ENCODE results near the gene MROH2A.

Gene MROH2A

DNA sequence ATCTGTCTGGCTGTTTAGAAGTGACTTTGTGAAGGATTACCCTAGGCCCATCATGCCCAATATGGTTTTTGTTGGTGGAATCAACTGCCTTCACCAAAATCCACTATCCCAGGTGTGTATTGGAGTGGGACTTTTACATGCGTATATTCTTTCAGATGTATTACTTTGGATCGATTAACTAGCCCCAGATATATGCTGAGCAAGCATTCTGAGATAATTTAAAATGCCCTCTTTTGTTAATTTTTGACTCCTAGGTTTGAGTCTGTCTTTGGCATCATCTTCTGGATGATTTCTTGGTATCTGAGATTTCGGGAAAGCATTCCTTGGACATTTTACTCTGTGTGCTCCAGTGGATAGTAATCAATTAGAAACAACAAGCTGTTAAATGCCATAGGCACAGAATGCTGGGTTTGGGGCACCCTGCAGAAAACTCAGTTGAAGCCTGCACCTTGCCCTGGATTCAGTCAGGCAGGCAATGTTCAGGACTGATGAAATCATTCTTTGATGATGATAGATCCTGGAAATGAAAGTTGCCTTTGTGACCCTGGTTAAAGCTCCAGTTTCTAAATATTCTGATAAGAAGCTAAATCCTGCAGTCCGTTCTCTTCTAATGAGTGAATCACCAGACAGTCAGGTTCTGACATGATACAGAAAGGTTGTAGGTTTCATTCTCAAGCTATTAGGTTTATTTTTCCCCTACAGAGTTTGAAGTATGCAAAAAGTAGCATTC is 16.9 kb upstream of the MROH2A start:
- no peak for DNase-seq (ENCODE audit: low read depth in 2 of 2)

DNA sequence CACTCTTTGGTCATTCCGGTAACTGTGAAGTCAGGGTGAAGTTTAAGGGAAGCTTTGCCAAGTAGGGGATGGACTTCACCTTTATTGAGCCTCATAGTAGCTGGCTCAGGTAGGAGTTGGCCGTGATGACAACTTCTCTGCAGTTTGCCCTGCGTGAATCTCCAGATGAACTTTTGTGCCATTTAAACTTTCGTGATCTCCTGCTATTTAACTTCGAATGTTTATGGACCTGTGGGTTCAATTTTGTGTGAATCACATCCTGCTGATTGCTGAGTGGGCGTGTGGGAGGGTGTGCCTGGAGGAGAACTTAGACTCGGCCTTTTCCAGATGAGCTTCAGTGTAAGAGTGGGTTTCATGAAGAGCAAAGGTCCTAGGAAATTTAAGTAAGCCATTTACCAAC is 13.9 kb upstream of the MROH2A start:
- no peak for DNase-seq (ENCODE audit: low read depth in 2 of 2)

DNA sequence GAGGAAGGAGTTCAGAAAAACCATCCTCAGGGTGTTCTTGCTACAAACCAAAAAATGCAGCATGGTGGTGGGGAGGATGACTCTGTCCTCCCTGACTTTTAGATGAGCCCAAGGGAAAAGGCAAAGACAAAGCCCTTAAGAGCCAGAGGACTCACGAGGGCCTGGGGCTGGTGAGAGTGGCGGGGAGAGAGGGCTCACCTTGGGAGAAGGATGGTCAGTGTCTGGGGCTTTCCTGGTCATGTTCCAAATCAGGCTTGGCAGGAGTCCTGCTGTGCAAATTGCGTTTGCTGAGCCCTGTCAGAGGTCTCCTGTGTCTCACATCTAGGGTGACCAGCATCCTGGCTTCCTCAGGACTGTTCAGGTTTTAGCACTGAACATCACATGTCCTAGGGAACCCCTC is 13.4 kb upstream of the MROH2A start:
- no peak for DNase-seq (ENCODE audit: low read depth in 2 of 2)

DNA sequence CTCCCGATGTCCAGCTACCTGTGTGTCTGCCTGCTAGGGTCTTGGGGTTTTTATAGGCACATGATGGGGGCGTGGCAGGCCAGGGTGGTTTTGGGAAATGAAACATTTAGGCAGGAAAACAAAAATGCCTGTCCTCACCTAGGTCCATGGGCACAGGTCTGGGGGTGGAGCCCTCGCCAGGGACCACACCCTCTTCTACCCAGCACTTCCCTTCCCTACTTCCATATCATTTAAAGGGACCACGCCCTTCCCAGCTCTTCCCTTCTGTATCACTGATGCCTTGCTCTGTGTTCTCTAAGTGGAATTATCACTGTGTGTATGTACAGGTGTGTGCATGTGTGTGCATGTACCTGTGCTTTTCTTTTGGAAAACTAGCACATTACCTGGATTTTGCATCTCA is 11.7 kb upstream of the MROH2A start:
- no peak for DNase-seq (ENCODE audit: low read depth in 2 of 2)

DNA sequence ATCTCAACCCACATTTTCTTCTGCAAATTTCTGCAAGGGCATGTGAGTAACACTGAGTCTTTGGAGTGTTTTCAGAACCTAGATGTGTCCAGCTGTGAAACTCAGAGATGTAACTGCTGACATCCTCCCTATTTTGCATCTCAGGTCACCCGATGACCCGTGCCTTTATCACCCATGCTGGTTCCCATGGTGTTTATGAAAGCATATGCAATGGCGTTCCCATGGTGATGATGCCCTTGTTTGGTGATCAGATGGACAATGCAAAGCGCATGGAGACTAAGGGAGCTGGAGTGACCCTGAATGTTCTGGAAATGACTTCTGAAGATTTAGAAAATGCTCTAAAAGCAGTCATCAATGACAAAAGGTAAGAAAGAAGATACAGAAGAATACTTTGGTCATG is 10.1 kb upstream of the MROH2A start:
- no peak for DNase-seq (ENCODE audit: low read depth in 2 of 2)

DNA sequence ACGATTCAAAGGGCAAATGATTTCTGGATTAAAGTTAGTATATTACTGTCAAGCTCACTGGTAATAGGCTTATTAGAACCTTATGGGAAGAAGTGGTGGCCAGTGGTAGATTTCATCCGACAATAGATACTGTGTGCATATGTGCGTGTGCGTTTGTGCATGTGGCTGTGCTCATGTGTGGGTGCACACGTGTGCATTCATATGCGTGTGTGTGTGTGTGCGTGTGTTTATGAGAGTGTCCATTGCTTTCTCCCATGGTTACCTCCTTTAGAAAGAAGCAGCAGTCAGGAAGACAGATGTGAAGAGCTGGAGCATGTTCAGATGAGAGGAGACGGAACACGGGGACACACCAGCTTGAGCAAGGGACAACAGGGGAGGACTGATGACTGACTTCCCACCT is 8.9 kb upstream of the MROH2A start:
- no peak for DNase-seq (ENCODE audit: low read depth in 2 of 2)

DNA sequence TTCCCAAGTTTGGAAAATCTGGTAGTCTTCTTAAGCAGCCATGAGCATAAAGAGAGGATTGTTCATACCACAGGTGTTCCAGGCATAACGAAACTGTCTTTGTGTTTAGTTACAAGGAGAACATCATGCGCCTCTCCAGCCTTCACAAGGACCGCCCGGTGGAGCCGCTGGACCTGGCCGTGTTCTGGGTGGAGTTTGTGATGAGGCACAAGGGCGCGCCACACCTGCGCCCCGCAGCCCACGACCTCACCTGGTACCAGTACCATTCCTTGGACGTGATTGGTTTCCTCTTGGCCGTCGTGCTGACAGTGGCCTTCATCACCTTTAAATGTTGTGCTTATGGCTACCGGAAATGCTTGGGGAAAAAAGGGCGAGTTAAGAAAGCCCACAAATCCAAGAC is 6.0 kb upstream of the MROH2A start:
- DNase-seq (ENCODE audit: low read depth in 2 of 2) = no peak

DNA sequence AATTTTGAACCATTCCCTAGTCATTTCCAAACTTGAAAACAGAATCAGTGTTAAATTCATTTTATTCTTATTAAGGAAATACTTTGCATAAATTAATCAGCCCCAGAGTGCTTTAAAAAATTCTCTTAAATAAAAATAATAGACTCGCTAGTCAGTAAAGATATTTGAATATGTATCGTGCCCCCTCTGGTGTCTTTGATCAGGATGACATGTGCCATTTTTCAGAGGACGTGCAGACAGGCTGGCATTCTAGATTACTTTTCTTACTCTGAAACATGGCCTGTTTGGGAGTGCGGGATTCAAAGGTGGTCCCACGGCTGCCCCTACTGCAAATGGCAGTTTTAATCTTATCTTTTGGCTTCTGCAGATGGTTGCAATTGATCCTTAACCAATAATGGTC is 5.5 kb upstream of the MROH2A start:
- no peak for DNase-seq (ENCODE audit: low read depth in 2 of 2)

DNA sequence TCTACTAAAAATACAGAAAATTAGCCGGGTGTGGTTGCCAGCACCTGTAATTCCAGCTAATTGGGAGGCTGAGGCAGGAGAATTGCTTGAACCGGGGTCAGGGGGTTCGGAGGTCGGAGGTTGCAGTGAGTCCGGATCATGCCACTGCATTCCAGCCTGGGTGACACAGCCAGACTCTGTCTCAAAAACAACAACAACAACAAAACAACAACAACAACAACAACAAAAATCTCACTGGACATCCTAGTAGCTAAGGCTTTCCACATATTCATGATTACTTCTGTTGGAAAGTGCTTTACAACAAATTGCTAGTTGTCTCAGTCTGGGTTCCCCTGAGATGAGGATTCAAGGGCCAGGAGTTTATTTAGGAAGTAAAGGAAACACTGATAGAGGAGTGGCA is 4.3 kb upstream of the MROH2A start:
- no peak for DNase-seq (ENCODE audit: low read depth in 2 of 2)

DNA sequence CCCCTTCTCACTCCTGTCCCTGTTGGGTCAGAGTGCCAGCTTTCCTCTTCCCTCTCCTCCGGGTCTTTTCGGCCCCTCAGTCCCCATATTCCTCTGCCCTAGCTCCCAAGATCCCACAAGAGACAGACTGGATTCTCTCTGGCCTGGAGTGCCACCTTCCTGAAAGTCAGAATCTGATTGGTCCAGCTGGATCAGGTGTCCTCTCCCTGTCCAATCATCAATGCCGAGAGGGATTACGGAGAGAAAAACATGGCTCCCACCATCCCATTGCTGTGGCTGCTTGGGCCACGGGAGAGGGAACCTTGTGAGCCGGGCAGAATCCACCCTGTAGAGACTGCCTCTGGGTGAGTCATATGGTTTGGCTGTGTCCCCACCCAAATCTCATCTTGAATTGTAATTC is 2.7 kb upstream of the MROH2A start:
- DNase-seq (ENCODE audit: low read depth in 2 of 2) = no peak

DNA sequence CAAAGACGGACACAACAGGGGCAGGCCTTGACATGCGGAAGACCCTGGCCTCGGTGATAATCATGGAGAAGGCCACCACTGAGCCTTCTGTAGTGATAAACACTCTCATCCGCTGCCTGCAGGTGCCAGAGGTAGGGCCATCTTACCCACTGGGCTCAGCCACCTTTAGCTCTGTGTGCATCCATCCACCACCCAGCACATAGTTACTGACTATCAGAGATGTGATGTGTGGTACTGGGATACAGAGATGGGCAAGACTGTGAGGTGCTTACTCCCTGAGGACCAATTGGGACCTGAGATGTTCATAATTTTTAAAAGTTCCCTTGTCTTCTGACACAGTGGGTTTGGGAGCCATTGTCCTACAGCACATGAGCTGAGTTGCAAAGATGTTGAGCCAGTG is 1.6 kb downstream of the MROH2A start:
- DNase-seq (ENCODE audit: low read depth in 2 of 2) = no peak

DNA sequence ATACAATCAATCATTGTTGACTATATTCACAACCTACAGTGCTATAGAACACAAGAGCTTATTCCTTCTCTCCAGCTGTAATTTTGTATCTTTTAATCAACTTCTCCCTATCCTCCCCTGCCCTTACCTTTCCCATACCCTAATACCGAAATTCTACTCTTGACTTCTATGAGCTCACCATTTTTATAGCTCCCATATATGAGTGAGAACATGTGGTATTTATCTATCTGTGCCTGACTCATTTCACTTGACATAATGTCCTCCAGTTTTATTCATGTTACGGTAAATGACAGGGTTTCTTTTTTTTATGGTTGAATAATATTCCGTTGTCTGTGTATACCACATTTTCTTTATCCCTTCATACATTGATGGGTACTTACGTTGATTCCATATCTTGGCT is 2.6 kb downstream of the MROH2A start:
- no peak for DNase-seq (ENCODE audit: low read depth in 2 of 2)

DNA sequence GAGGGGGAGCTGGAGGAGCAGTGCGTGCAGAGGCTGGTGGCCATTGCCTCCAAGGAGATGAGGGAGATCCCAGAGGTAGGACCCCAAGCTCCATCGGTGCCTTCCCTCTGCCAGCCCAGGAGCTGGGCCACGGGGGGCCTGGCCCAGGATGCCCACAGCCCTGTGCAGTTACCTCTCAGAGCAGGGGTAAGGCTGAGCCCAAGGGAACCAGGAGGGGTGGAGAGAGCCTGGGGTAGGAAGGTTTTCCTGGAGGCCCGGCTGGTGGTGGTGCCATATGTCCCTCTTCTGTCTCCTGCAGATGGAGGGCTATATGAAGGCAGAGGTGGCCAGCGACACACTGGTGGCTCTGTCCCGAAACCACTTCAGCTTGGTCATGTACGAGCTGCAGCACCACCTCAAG is 11.4 kb downstream of the MROH2A start:
- no peak for DNase-seq (ENCODE audit: low read depth in 2 of 2)

DNA sequence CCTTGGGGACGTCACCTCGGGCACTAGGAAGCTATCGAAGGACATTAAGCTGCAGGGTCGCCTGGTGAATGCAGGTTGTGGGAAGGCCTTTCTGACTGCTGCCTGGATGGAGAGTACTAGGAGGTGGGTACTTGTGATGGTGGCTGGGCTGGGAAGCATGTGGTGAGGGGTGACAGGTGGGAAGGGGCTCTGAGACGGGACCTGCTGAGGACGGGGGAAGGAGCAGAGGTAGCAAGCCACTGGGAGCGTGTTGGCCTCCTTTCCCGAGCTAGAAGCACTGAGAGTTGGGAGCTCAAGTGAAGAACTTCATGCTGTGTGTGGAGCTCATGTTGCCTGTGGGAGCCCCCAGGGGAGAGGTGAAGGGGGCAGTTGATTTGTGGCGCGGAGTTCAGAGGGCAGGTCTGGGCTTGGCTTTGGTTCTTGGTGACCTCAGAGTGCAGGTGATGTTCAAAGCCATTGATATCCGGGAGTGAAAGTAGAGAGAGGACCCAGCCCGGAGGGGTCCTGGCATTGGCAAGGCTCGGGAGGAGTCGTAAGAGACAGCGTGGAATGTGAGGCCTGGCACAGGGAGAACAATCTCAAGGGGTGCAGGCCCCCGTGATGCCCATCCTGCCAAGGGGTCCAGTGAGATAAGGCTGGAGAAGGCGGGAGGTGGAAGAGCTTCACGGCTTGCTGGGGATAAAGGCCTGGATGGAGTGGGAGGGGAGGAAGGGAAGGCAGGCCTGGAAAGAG is 13.2 kb downstream of the MROH2A start:
- DNase-seq (ENCODE audit: low read depth in 2 of 2) = no peak

DNA sequence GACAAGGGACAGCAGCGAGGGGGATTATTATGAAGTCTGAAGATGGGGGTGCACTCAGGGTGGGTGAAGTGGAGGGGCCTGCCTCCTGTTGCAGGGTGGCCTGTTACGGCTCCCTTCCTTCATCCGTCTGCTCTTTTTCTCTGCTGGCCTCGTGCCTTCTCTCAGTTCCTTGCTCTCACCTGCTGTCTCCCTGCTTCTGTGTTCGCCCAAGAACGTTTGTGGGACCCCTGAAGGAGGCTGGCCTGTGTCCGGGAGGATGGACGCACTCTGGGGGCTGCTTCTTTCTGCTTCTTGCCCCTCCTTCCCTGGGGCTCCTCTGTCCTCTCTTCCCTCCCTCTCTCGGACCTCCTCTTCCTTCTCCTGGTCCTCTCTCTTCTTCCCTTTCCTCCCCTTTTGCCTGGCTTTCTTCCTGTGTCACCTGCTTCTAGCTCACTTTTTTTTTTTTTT is 13.8 kb downstream of the MROH2A start:
- DNase-seq (ENCODE audit: low read depth in 2 of 2) = no peak

DNA sequence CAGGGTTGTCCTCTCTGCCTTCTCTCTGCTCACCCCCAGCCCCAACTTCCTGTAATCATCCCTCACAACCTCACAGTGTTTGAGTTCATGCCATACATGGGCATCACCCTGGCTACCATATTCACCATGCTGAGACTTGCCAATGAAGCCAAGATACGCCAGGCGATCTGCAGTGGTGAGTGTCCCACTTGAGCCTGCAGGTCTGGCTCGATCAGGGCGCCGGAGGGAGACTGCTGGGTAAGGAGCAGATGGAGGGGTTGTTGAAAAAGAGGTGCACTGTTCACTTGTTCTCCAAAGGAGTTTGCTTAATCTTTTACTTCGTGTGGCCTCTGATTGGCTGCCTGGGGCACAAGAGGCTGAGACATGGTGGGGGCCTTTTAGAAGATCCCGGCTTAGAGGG is 14.6 kb downstream of the MROH2A start:
- no peak for DNase-seq (ENCODE audit: low read depth in 2 of 2)

DNA sequence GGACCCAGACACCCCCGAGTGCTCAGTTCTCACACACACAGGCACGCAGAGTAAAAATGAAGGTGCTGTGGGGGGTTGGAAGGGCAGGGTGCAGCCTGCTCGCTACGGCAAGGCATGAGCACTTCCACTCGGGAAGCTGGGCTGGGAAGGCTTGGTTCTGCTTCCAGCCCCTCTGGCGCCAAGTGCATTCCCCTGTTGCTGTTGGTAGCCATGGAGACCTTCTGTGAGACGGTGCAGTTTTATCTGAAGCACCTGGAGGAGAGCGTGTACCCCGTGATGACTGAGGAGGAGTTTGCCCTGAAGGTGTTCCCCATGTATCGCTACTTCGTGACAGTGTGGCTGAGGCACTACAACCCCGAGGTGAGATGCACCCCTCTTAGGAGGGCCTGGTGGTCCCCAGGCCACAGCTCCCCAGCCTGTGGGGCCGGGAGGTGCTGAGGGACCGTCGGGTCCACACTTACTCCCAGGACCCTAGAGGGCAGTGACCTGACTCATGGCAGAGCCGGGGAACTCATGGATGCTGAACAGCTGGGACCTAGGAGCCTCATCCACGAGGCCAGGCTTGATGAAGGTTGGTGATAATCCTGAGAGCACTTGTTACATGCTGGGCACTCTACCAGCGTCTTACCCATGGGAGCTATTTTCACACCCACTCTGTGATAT is 15.5 kb downstream of the MROH2A start:
- no peak for DNase-seq (ENCODE audit: low read depth in 2 of 2)

DNA sequence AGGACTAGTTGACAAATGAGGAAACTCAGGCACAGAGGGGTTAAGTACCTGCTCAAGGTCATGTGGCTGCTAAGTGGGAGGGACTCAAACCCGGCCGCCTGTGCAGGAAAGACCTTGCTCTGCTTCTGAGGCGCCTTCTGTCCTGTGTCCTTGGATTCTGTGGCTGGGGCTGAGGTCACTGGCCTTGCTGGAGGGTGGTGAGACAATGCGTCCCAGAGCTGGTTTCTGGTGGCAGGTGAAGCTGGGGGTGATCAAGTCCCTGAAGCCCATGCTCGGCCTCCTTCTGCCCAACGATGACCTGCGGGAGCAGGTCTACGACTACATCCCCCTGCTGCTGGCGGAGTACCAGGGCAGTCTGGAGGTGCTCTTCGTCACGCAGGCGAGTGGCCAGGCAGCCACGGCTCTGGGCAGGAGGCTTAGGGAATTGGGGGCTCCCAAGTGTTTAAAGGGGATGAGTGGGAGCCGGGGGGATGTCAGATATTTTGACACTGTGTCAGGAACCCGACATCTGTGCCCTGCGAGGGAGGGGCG is 16.1 kb downstream of the MROH2A start:
- DNase-seq (ENCODE audit: low read depth in 2 of 2) = no peak

DNA sequence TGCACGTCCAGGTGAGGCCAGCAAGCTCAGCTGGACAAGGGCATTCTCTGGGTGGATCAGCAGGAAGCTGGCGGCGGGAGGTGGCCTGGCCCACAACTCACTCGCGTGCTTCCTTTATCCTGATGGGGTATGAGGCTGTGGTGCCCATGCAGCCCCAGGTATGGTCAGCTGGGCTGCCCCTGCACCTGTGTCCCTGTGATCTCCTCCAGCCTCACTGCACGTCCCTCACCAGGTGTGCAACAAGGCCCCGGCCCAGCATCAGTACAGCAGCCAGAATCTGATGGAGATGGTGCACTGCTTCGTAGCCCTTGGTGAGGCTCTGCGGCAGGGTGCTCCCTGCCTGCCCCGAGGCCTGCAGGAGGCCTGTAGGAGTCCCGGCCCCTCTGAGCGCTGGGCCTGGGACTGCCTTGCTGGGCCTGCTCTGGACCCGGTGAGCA is 17.6 kb downstream of the MROH2A start:
- no peak for DNase-seq (ENCODE audit: low read depth in 2 of 2)

DNA sequence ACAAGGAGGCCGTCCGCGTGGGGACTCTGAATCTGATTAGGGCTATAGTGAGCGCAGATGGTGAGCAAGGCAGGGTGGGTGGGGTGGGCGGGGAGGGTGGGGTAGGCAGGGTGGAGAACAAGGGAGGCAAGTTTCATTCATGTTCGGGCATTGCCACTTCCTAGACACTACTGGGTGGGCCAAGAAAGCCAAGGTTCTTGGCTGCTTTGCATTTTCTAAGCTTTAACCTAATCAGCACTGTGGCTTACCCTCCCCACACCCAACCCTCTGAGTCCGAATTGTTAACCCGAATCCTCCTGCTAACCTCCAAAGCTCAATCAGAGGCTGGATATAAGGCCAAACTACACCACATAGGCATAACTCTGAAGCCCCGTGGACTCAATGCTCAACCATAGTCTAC is 18.1 kb downstream of the MROH2A start:
- no peak for DNase-seq (ENCODE audit: low read depth in 2 of 2)

DNA sequence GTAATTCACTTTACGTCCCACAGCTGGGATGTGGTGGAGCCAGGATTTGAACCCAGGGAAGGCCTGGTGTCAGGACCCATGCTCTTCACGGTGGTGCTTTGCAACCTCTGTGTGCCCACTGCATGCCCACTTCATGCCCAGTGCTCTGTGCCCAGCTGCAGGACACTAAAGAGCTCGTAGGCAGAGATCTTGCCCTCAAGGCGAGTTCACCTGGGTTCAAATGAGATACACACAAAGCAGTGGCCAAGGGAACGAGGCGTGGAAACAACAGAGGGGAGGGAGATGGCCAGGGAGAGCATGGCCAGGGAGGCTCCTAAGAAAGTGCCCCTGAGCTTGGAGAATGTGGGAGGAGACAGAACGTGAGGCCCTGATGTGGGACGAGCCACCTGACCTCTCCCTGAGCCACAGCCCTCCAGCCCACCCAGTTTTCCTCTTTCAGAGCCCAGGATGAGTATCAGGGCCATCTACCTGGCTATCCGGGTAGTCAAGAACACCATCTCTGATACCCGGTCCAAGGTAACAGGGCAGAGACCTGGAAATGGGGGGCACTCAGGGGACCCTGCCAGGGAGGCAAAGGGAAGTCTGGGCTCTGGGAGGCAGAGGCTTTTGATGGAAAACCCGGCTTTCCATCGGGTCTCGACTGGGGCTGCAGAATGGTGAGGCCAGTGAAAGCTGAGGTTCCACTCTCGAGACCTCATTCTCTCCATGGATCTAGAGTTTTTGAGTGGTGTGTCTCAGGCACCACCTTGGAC is 20.4 kb downstream of the MROH2A start:
- DNase-seq (ENCODE audit: low read depth in 2 of 2) = no peak

DNA sequence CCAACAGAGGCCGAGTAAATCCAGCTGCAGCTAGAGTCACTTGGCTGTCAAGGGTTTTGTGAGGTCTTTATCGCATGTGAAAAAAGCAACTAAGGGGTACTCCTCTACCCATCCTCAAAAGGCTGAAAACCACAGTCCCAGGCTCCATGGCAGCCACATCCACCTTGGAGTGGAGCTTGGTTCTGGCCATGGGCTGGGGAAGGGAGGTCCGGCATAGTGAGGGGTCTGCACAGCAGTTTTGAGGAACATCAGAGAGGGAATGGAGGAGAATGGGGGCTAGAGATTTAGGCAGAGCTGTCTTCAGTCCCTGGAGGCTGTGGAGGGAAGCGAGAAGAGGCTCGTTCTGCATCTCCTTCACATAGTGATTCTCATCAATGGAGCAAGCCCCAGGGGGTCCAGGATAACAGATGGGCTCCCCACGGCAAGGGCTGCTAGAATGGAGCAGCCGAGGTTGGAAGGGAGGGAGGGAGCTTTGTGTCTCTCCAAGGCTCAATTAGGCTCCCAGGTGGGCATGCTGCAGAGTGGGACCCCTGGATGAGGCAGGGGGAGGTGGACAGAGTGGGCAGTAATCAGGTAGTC is 21.0 kb downstream of the MROH2A start:
- no peak for DNase-seq (ENCODE audit: low read depth in 2 of 2)

Measured in stimulated activated CD8-positive, alpha-beta memory T cell treated with anti-CD3 and anti-CD28 coated beads, Interleukin-7, amount 100 ng/mL, for 4 hours (primary cell).